ENCODE data around the gene KIF21B.
A peak's percentile ranks its signal among the peaks of the same experiment; 100 is the strongest.

The KIF21B gene

DNA sequence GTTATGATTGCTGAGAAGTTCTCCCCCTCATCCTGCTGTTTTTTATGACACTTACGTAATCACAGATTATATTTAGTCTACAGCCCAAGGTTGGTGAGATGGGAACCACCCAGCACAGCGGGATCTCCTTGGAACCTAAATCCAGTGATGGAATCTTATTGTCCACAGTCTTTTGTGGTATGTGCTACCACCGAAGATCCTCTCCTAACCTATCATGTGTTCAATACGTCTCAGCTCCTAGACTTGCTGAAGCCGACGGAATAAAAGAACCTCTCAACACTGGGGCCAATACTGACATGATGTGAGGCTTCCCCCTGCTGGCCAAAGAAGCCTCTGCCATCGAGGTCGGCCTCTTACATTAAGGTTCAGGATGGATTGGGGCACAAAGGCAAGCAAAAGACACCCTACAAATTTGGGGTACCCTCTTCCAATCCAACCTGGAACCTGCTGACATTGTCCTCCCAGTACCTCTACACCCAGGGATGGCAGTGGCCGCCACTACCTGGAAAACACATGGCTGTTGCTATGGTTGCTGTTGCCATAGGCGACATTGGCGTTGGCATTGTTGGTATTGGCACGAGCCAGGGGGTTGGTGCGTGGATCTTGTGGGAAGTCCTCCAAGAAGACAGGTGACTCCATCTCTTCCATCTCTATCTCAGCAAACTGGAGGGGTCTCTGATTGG, 19.4 kb upstream of the KIF21B start:
- DNase-seq, result peak; percentile 30

DNA sequence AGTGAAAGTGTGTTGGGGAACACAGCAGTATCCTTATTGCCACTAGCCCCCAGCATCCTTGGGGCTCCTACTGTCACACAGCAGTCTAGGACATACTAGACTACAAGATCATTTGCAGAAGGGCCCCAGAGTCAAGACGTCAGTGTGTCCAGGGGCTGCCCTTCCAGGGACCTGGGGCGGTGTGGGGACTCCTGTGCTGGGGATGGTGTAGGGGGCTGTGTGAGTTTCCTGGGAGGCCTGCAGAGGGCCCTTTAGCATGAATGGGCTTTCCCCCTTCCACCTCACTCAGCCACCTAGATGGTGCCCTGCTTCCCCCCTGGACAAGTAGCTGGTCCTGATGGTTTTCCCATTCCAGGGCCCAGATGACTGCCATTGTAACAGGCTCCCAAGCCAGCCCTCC, 17.5 kb upstream of the KIF21B start:
- DNase-seq, result no peak

DNA sequence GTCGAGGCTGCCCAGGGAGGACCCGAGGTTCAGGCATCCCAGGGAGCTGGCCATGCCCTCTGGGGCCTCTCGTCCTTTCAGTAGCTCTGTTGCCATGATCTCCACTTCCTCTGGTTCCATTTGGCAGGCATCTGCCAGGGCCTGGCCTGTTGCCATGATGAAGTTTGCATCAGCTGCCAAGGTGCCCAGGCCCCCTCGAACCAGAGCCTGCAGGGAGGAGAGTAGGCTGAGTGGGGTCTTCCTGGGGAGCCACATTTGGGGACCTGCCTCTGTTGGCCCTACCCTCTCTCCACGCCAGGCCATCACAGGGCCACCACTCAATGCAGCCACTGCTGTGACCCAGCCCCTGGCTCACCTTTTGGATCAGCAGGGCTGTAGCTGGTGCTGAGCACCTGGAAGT, 16.4 kb upstream of the KIF21B start:
- no peak for DNase-seq

DNA sequence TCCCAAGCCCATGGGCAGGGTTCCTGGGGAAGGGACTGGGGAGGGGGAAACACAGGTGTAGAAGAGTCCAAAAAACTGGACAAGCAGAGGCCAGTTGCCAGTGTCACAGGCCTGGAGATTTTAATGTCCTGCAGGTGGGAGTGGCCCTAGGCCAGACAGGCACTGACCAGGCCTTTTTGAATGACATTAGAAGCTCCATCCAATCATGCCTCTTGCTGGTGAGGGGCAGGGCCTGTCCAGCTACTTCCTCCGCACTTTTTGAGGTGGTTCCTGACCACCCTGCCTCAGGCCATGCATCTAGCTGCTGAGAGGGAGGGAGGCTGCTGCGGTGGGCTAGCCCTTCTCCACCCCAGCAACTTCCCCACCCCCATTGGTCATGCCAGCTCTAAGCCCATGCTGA, 15.9 kb upstream of the KIF21B start:
- no peak for DNase-seq

DNA sequence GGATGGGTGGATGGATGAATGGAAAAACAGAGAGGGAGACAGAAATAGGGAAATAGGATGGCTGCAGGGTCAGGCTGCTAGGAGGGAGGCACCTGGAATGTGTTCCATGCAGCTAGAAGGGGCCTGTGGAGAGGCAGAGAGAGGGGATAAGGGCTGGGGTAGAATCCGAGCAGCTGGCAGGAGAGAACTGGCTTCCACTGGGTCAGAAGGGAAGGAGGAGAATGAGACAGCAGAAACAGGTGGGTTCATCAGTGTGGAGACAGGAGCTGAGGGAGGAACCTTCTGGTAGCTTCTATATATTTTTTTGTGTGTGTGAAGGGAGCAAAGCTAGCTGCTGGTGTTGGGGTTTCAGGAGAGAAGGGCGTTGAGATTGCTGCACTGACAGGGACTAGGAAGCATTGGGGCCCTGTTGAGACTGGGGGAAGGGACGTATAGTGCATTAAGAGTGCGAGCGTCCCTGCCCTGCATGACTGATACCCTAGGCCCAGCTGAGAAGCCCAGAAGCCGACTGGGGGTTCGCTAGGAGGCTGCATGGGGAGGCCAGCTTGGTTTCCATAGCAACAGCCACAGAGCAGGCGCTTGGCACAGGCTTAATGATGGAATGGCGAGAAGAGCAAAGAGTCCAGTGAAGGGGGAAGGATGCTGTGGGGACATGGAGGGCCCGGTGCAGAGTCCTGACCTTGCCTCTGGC, 14.8 kb upstream of the KIF21B start:
- DNase-seq, result no peak

DNA sequence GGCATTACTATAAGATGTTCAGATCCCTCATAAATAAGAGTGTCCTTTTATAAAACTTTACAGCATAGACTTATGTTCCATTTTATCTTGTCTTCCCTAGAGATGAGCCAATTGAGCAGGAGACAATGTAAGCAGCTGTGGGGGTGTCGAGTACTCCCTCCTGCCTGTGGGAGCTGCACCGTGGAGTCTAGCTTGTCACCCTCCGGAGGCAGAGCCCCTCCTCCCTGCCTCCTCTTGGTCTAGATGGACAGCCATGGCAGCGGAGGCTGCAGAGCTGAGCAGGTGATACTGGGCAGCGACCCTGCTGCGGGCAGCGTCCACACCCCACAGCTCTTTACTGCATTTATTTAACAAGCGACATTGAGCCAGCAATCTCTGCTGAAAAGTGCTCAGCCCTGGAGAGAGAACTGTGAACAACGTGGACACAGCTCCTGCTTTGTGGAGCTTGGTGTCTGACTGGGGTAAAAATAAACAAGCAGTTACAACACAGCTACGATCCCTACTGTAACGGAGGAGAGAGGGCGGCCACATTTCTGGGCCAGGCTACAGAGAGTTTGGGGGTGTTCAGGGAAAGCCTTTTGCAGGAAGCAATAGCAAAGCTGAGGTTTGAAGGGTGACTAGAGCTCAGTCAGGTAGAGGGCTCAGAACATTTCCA, 12.8 kb upstream of the KIF21B start:
- no peak for DNase-seq

DNA sequence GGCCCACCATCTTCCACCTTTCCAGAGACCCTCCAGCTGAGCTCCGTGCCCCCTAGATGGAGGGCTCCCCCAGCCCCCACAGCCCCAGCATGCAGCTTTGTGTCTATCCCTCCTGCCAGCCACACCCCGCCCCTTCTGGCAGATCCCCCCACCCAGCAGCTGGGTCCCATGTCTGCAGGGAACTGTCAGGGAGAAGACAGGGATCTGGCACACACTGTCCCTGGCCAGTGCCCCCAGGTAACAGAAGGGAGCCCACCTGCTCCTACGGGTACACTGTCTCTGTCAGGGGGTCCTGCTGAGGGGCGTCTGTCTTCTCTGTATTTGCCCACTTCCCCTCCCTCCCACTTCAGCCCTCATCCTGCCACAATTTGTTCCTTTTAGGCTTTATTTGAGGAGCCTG, 11.2 kb upstream of the KIF21B start:
- no peak for DNase-seq

DNA sequence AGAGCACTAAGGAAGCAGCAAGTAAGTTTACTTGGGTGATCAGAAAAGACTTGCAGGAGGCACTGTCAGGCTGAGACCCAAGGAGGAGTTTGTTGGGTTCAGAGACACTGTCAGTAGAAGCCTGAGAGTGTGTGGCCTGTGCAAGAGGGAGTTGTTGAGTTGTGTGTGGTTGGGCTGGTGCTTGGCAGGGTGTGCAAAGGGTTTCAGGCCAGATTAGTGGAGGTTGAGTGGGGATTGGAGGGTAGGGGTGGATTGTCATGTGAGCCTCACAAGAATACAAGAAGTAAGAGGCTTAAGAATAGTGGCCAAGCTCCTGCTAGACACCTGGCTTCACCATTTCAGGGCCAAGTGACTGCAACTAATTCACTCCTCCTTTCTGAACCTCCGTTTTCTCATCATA, 8.9 kb upstream of the KIF21B start:
- no peak for DNase-seq

DNA sequence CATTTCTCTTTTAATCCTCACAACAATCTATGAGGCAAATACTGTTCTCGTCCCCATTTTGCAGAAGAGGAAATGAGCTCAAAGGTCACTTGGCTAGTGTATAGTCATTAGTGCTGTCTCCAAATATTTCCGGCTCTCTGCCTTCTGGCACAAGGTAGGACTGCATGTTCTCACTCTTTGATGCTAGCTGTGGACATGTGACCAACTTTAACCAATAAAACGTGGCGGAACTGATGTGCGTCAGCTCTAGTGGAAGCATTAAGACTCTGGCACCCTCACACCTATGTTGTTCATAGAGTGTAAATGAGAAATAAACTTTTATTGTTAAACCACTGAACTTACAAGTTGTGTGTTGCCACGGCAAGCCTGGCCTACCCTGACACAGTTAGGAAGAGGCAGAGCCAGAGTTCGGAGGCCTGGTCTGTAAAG, 5.0 kb upstream of the KIF21B start:
- no peak for DNase-seq

DNA sequence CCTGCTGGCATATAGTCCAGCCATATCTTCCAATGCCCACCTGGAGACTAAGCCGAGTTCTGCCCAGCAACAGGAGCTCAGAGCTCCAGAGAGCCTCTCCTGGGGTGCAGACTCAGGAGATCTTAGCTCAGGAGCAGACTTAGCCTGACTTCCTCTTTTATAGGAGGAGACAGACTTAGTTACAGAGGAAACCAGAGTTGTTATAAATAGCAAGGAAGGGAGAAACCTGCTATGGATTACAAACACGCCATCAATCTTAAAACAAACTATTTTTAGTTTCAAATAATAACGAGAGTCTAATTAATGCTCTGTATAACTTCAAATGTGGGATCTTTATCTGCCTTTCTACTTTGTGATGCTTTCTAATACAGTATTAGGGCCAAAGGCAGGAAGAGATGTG, 3.3 kb upstream of the KIF21B start:
- DNase-seq, result no peak

DNA sequence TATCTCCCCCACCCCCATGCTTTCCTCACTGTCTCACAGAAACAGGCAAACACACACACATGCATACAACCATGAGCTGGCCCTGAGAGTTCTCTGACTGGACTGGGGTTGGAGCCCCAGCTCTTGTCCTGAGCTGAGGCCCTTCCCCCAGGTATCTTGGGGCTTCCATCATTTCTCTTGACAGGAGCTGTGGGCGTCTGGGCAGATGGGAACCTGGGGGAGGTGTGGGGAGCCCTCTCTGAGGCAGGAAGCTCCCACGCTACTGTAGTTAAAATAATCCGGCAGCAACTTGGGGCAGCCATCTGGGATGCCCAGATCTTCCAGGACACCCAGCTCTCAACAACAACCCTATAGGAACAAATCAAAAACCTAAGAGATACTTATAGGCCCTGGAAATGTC, 2.7 kb upstream of the KIF21B start:
- no peak for DNase-seq

DNA sequence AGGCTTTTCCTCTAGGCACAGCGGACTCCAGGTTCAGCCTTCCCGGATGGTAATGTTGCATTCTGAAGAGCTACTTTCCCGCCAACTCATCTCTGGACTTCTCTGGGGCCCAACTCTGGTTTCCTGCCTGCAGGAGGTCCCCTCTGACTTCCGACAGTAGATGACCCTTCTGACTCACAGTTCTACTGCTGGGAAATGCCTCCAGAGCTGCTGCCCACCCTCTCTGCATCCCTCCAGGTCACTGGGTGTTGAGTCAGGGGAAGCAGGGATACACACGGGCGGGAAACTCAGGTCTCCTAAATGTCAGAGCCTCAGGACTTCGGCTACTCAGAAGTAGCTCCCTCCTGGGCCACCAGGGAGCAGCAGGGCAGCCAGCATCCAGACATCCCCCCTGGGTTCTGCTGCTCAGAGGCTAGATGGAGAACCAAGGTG, 2.1 kb upstream of the KIF21B start:
- DNase-seq, result no peak

DNA sequence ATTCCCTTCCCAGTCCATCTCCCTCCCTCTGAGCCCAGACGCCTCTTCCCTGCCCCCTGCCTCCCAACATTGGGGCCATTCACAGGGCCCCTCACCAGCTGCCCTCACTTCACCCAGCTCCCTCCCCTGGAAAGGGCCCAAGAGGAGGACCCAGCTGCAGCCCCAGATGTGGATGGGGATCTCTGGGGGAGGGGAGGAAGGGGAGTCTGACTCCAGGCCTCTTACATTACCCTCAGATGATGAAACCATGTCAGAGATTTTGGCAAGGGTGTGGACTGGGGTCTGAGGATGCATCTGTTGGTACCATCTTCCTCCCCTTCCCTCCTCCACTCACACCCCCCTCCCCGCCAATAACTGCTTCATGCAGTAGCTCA, 1.1 kb upstream of the KIF21B start:
- DNase-seq, result no peak

DNA sequence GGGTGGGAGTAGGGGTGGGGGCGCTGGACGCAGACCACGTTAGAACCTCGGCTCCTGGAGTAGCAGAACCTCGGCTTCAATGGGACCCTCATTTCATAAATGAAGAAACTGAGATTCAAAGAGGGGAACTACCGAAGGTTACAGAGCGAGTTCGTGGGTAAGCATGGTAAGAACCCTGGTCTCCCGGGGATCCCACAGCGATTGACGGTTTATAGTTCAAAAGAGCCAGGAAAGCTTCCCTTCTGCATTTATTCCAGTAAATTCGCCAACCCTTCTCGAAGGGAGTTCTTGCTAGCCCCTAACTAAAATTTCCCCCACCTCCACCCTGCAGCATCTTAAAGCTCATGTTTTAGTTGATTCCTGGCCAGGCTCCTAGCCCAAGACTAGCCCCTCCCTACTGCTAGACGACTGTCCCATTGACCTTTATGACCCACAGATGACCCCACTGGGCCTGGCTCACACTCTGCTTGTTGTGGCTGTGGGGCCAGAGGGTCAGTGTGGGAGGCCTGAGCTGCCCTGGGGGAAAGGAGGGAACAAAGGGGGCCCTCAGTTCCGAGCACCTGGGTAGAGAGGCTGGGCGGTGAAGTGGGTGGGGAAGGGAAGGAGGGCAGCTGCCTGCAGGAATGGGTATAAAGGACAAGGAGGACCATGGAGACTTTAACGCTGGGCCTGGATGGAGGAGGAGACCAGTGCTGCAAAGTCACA, 558 bp upstream of the KIF21B start:
- no peak for DNase-seq

DNA sequence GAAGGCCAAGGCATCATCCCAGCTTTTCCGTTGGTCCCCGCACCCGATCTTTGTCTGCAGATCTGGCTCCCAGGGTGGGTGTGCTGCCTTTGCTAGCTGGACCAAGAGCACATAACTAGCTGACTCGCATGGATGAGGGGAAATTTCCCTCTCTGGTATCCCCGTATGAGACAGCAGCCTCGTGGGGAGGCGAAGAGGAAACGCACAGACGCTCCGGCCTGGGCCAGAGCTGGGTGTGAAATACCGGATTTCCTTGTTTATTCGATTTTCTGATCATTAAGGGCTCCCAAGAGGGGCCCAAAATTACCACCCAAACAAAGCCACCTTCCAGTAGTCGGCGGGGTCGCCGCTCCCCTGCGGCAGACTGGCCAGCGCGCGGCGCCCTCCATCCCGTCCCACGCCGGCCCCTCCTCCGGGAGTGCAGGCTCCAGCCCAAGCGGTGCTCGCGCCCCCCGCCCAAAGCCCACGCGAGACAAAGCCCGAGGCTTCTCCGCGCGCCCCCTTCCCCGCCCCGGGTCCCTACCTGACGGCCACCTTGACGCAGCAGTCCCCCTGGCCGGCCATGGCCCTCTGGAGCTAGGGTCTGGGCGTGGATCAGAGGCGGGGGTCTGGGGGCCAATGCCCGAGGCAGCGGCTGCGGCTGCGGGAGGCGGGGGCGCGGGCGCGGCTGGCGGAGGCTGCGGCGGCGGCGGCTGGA, 546 bp downstream of the KIF21B start:
- DNase-seq, result no peak

DNA sequence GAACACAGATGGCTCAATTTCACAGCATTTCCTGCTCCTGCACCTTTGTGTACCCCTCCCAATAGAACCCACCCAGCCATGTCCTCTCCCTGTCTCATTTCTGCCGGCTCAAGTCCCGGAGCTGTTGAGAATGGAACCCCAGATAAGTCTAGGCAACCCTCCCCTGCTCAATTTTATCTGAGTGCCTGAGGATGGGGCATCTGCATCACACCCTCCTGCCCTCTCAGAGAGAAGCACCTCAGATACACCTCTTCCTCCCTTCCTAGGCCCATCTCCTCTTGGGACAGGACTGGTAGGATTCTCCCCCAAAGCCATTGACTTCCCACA, 1.1 kb downstream of the KIF21B start:
- DNase-seq, result no peak

DNA sequence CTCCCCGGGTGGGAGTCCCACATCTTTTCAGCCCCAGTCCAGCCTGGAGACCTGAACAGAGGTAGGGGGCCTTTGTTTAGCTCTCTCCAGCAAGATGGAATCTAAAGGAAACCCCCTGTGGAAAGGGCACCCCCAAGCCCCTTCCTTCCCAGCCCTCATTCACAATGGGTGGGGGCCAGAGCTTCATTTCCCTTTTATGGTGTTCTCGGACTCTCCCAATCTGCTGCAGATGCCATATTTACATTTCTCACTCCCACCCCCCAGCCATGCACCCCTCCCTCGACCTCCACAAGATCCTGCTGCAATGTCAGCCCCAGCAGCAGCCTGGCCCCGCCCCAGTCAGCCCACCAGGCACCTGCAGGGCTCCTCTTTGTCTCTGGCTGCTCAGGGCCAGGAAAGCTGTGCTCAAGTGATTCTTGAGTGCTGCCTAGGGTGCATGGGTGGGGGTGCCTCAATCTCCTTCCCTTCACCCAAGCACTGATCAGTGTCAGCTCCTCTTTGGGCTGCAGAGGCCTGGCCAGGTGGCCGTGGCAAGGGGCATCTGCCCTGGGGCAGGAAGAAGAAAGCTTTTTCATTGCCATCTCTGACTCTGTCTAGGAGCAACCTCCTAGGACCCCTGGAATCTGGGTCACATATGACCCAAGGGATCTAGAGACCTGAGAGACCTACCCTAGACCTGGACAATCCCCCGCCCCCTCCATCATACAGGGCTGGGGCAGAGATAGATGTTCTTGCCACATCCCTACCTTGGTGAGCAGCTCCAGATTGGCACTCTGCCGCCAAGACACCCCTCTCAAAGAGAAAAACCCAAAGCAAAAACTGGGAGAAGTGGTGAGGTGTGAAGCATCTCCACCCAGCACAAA, 1.7 kb downstream of the KIF21B start:
- no peak for DNase-seq

DNA sequence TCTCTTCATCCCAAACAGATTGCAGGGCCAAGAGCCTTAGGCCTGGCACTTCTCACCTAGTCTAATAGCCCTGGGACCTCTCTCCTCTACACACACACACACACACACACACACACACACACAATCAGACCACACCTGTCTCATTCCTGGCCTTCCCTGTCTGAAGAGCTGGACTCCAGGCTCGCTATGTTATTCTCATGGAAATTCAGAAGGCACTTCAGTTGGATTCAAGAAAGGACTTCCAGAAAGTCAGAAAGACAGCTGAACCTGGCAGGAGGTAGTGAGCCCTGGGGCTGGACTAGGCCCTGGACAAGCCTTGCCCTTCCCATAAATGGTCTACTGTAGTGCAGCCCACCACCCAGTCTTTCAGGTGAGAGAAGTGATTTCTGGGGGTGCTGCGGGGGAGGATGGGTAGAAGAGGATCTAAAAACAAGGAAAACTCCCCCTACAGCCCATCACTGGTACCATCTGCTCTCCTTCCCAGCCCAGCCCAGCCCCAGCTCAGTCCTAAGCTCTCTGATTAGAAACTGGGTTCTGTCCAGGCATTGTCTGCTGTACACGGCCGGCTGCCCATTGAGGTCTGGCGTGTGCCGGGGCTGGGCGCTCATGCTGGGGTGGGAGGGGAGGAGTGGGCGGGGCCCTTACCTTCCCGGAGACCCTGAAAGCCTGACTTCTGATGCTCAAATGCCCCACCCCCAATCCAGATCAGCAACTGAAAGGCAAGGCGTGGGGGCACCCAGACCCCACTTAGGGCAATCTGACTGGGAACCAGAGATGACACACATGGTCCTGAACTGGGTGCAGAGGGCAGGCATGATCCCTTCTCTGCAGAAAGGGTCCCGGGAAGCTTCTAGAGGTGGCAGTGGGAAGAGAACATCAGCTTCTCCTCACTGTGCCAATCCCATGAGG, 2.5 kb downstream of the KIF21B start:
- DNase-seq, result no peak

DNA sequence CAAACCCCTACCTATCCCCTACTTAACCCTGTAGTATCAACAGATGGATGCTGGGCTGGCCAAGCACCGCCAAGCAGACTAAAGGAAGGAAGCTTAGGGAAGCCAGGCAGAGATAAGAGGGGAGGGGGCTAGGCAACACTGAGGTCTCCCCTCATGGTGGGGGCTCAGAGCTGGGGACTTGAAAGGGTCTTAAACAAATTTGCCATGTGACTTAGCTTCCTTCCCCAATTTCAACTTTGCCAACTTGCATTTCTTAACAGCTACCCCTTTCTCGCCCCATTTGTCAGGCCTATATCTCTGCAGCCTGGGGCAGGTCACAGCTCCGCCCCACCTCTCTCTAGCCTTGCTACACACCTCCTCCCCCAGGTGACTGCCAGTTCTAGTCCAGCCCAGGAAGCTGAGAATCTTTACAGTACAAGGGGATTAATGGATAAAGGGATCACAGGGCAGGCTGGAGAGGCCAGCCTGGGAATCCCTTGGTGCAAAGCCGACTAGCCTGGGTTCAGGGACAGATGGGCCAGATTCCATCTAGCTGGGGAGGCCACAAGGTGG, 3.4 kb downstream of the KIF21B start:
- no peak for DNase-seq

DNA sequence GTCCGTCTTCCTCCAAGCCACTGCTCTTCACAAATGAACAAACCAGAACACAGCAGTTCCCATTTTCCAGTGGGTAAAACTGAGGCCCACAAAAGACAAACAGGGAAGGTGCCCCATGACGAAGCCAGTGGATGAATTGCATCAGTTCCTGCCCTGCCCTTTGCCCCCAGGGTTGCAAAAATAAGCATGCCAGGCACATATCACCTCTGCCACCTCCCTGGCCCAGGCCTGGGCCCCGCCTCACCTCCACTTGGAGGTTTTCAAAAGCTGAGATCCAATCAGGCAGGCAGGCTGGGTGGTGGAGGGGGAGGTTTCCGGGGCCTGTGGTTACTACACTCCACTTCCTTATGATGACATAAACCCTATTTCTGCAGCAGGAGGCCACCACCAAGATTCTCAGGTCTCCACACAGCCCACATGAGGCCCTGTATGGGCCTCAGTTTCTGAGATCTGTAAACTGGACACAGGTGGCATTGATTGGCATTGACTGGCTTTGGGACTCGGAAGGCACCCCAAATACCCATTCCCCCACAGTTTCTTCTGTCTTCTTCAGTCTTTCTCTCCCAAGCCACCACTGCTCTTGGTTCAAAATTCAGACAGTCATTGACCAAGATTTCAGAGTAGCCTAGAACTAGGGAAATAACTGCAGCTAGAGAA, 4.1 kb downstream of the KIF21B start:
- DNase-seq, result no peak

Measured in NCI-H2171 (cell line).